ENCODE measurements around the gene MVB12A. TPM values are rescaled to one million over a fixed set of nuclear protein-coding genes. Genes with fewer than 3 reads are reported as not detected.

Gene MVB12A
- total and polyA plus RNA-seq, 9 of the 15 experiments (the other 6 are each of a cell fraction or from before 2014, with no cell fraction given), result 1.2 to 46.2 (median 22.4) TPM

DNA sequence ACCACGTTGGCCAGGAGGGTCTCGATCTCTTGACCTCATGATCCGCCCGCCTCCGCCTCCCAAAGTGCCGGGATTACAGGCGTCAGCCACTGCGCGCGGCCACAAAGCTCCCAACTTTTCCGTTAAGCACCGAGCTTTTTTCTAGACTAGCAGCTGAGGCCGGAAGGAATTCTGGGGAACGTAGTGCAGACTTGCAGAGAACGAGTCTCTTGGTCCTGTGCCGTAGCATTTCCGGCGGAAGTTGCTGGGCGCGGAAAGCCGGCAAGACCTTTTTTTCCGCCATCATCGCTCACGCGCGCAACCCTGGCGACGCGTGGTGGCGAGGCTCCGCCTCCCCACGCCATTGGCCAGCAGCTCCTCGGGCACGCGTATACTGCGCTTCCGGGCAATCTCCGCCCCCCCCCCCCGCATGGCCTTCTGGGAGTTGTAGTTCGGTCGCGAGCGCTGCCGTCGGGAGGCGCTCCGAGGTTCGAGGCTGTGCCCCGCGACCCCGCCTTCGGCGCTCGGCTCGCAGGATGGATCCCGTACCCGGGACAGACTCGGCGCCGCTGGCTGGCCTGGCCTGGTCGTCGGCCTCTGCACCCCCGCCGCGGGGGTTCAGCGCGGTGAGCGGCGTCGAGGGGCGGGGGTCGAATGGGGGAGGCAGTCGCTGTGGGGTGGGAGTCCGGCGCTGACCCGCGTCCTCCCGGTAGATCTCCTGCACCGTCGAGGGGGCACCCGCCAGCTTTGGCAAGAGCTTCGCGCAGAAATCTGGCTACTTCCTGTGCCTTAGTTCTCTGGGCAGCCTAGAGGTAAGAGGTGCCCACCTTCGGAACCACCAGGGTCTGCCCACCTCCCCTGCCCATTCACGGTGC is at the start of gene MVB12A (continued):
- no peak for TF ChIP-seq PREB (CRISPR knock-in tag; IDR thresholded peaks at IDR 0.05)
- TF ChIP-seq WHSC1 (IDR thresholded peaks at IDR 0.05; ENCODE audit: low read length), result no peak
- TF ChIP-seq SMAD4 (CRISPR knock-in tag; conservative IDR thresholded peaks at IDR 0.05), result 0 out of 2 replicates have a peak, but pooled peaks have one; percentile 51
- TF ChIP-seq ATF7 (IDR thresholded peaks at IDR 0.05), result peak; percentile 91
- TF ChIP-seq, protein P1, sequence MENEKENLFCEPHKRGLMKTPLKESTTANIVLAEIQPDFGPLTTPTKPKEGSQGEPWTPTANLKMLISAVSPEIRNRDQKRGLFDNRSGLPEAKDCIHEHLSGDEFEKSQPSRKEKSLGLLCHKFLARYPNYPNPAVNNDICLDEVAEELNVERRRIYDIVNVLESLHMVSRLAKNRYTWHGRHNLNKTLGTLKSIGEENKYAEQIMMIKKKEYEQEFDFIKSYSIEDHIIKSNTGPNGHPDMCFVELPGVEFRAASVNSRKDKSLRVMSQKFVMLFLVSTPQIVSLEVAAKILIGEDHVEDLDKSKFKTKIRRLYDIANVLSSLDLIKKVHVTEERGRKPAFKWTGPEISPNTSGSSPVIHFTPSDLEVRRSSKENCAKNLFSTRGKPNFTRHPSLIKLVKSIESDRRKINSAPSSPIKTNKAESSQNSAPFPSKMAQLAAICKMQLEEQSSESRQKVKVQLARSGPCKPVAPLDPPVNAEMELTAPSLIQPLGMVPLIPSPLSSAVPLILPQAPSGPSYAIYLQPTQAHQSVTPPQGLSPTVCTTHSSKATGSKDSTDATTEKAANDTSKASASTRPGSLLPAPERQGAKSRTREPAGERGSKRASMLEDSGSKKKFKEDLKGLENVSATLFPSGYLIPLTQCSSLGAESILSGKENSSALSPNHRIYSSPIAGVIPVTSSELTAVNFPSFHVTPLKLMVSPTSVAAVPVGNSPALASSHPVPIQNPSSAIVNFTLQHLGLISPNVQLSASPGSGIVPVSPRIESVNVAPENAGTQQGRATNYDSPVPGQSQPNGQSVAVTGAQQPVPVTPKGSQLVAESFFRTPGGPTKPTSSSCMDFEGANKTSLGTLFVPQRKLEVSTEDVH (IDR thresholded peaks at IDR 0.05; ENCODE audit: low read depth, partially characterized antibody), result peak; percentile 89
